HG02973 (cell line): ENCODE results near the gene C6orf136.
A peak's percentile ranks its signal among the peaks of the same experiment; 100 is the strongest.
"Not testable (repeated sequence)": the region's sequence is repeated elsewhere in the genome, so short reads cannot be mapped to it uniquely, and the experiment has no call there.

Experiments
- ATAC-seq: cut with Tn5 transposase; IDR thresholded peaks from one replicate; pipeline ENCODE4 v1.9.1; 2021; ENCODE audit warnings: moderate library complexity; ENCODE audit not compliant: unreplicated experiment

C6orf136 gene, protein sequence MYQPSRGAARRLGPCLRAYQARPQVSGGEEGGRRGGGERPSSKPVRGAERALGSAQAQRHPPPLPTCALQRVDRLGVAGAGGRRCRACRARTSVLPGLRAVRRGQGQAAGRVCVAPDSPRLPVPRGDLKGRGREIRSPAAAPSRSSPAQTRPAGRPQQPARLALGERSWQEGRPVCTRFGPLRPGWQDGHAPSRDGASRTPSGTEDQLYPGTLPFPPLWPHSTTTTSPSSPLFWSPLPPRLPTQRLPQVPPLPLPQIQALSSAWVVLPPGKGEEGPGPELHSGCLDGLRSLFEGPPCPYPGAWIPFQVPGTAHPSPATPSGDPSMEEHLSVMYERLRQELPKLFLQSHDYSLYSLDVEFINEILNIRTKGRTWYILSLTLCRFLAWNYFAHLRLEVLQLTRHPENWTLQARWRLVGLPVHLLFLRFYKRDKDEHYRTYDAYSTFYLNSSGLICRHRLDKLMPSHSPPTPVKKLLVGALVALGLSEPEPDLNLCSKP

DNA sequence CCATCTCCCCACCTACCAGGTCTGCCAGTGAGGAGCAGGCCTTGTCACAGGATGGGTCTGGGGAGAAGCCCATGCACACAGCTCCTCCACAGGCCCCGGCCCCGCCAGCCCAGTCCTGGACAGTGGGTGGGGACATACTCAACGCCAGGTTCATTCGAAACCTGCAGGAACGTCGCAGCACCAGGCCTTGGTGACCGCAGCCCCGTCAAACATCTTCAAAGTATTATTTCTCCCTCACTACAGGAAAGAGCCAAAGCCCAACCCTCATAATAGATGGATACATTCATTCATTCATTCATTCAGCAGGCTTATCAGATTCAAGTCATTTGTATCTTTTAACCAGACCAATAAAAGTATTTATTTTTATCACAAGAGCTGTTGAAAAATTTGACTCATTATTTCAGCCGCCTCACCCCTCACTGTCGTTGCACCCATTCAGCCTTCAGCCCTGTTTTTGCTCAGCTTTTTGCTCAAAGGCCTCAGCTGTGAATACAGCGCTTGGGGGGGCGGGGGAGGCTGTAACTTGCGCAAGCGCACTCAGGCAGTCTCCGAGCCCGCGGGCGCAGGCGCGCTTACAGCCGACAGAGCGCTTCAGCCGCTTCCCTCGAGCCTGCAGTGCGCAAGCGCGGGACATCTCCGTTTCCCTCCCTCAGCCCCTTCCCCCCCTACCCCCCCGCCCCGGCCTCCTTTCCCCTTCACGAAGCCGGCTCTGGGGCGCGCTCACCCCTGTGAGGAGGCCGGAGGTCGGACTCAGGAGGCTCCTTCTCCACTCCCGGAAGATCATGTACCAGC, at the start of gene C6orf136:
Gene C6orf136, plus strand, starts transcription at position 684 of the 792 bp plus-strand sequence. Its CDS starts 99 bp downstream, at position 783.
- peak; percentile 41 for ATAC-seq

DNA sequence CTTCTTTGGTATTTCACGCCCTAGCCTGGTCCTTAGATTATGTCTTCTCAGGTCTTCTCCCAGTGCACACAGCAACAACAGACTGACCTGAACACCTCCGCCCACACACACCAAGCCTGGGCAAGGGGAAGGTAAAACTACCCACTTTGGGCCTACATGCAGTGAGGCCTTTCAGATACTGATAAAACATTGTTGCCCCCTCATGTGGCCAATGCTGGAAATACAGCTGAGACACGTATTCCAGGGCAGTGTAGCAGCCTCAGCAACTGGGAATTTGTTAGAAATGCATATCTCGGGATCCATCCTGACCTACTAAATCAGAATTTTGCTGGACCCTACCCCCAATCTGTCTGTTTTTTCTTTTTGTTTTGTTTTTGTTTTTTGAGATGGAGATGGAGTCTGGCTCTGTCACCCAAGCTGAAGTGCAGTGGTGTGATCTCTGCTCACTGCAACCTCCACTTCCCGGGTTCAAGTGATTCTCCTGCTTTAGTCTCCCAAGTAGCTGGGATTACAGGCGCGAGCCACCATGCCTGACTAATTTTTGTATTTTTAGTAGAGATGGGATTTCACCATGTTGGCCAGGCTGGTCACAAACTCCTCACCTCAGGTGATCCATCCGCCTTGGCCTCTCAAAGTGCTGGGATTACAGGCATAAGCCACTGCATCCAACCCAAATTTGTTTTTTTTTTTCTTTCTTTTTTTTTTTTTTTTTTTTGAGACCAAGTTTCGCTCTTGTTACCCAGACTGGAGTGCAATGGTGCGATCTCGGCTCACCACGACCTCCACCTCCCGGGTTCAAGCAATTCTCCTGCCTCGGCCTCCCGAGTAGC, 49.4 kb upstream of the C6orf136 start:
- not testable (repeated sequence) for ATAC-seq

DNA sequence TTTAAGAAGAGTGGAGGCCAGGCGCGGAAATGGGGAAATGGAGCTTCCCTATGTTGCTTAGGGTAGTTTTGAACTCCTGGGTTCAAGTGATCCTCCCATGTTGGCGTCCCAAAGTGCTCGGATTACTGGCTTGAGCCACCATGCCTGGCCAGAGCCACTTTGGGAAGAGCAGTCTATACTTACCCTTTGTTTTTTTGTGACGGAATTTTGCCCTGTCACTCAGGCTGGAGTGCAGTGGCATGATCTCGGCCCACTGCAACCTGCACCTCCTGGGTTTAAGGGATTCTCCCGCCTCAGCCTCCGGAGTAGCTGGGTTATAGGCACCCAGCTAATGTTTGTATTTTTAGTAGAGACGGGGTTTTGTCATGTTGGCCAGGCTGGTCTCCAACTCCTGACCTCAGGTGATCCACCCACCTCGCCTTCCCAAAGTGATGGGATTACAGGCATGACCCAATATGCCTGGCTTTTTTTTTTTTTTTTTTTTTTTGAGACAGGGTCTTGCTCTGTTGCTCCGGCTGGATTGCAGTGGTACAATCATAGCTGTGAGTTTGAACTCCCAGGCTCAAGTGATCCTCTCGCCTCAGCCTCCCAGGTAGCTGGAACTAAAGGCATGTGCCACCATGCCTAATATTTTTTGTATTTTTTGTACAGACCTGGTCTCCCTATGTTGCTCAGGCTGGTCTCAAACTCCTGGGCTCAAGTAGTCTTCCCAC, 47.9 kb upstream of the C6orf136 start:
- no peak for ATAC-seq

DNA sequence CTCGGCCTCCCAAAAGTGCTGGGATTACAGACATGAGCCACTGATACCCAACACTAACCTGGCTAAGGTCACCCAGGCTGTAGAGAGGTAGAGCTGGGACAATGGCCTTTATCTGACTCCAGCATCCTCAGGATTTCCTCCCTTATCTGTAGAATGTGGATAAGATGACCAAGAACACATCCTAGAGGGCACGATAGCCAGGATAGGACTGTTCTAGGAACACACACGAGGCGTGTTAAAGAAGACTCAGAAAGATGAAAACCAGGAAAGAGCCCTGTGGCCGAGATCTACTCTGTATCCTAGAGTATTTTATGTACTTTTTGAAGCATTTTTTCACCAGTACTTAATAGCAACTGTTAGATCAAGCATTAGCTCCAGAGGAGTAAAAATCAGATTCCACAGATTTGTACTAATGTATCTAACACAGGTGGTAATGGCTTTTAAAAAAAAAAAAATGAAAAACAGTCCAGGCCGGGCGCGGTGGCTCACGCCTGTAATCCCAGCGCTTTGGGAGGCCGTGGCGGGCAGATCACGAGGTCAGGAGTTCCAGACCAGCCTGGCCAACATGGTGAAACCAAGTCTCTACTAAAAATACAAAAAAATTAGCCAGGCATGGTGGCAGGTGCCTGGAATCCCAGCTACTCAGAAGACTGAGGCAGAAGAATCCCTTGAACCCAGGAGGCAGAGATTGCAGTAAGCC, 47.2 kb upstream of the C6orf136 start:
- no peak for ATAC-seq

DNA sequence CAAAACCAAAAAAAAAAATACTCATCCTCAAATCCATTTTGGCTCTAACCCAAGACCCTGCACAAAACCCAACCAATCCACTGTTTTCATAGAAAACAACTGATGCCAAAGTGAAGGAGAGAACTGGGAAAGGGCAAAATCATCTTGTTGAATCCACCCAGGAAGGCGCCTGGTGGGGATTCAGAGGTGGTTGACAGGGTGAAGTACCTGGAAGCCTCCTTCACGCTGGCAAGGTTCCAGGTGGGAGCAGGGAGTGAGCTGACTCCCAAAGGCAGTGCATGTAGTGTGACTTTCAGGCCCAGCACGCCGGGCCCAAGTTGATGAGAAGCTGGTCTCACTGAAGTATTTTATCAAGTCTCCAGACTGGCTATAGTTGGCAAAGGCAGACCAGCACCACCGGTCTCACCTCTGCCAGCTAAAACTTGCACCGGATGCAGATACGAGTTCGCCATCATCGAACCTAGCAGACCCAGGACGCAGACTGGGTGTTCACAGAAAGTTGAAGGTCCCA, 46.4 kb upstream of the C6orf136 start:
- no peak for ATAC-seq

DNA sequence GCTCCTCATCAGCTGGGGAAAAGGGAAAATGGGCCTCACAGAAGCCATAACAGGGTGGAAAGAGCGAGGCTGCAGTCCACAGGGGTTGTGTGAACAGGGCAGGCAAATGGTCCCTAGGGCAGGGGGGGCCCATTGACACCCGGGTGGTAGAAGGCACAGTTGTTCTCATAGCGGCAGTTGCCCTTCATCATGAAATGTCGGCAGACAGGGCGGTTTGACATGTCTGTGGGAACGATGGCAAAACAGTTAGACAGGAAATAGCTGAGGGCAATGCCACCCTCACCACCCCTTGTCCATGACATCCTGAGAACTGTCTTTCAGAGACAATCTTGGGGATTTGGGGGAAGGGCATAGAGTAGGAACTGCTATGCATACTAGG, 45.5 kb upstream of the C6orf136 start:
- ATAC-seq = no peak

DNA sequence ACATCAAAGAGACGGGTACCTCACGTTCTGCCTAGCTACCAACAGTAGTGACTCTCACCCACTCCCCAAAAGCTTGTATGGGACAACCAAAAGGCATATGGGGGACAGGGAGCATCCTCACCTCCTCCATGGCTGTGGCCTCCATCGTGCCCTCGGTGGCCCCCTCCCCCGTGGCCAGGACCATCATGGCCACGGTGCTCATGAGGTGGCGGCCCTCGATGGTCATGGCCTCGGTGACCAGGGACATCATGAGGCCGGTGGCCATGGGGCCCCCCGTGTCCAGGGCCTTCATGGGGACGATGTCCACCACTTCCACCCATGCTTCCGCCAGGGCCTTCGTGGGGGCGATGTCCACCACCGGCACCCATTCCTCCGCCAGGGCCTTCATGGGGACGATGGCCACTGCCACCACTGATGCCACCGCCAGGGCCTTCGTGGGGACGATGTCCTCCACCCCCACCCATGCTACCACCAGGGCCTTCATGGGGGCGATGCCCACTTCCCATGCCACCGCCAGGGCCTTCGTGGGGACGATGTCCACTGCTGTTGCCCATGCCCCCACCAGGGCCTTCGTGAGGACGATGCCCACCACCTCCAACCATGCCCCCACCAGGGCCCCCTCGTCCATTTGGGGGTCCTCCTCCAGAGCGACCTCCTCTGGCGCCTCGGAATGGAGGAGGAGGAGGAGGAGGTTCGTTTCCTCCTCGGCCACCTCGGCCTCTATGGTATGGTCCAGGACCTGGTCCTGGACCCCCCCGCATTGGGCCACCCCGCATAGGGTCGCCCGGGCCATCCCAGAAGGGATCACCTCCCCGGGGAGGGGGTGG, 44.9 kb upstream of the C6orf136 start:
- ATAC-seq = no peak

DNA sequence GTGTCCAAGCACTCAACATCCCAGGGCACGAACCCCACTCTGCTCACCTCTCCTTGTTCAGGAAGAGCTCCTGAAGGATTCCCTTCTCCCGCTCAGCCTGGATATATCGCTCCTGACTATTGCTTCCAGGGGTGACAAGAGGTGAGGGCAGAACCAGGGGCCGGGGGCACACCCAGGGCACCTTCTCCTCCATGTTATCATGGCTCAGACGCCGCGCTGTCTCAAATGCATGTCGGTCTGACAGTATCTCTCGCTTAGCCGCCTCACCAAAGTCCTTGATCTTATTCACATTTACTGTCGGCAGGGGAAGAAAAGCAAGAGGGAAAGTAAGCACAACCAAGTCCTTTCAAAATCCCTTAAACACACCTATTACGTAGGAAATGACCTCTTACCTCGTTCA, 43.0 kb upstream of the C6orf136 start:
- no peak for ATAC-seq

DNA sequence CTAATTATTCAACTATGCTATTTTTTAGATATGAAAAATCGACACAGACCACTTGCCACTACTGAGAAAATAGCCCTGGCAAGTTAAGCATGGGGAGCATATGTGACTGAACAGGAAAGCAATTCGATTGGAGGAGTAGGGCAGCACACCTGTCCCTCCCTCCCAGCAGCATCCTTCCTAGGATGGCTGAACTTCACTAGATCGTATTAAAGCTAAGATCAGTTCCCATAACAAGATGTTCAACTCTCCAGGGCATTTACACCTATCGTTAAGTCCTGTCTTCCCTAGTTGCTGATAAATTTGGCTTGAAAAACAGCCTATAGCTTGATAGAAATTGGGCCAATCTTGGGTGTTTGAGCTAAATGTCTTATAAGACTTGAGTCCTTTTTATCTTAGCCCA, 36.9 kb upstream of the C6orf136 start:
- no peak for ATAC-seq

DNA sequence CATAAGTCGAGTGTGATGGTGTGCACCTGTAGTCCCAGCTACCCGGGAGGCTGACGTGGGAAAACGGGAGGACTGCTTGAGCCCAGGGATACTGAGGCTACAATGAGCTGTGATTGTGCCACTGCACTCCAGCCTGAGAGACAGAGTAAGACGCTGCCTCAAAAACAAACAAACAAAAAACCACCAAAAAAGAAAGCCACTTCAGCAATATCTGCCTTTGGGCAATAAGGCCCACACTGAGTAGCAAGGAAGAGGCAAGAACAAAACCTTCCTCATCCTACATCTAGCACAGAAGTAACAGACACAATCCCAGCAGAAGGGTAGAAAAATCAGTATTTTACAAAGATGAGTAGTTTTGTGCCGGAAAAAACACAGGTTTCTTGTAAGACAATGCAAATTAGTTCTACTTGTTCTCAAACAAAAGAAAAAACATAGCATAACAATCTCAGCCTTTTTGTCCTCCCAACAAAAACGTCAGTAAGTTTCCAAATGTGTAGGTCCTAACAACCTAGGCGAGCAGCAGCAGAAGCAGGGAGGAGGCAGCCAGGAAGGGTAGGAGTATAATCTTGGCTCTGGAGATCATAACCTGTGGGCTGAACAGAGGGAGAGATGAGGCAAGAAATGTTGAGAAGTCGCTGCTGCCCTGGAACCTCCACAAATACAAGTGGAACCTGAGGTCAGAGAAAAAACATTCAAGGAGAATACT, 35.6 kb upstream of the C6orf136 start:
- ATAC-seq = no peak

DNA sequence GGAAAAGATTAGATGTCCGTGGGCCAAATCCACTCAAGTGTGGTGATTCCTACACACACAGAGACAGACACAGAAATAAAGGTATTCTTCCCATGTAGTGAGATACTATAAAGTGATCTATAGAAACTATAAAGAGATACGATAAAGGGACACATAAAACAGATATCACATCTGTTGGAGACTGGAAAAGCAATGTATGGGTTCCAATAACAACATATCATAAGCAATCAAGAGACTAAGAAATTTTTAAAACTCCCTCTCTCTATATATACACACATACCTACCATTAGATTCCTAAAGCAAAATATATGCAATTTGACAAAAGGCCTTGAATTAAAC, 35.1 kb upstream of the C6orf136 start:
- no peak for ATAC-seq

DNA sequence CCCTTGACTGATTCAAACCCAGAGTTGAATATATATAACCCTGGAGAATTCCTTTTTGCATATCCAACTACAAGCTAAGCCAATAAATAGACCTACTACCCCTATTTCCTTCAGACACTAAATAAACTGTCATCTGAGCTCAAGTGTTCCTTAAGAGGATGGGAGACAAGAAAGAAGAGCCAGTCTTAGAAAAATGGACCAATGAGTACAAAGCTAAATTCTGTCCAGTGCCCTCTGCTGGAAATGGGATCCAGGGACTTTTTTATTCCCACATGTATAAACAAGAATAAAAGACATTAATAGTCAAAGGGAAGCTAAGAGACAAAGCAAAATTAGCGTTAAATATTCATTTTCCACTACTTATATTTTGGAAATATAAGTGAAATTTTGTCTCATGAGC, 34.7 kb upstream of the C6orf136 start:
- no peak for ATAC-seq

DNA sequence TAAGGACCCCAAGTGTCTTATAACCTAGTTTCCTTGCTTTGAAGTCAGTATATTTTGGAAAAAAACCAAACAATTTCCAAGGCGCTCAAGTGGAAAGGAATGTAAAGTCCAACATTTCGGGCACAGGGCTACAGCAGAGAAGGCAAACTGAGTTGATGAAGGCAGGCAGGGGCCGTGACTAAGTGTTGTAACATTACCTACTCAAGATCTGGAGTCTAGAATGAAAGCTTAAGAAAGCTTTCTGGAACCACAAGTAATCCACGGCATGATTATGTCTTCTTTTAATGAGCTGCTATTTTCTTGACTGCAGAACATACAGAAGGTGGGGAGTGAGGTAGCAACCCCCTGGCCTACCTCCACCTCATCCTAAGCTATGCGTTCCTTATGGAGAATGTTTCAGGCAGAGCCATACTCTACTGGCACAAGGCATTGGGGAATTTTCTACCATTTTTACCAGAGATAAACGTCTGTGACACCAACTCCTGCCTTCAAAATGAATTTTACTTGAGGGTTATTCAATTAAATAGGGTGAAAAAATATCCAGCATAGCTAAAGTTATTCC, 34.2 kb upstream of the C6orf136 start:
- no peak for ATAC-seq

DNA sequence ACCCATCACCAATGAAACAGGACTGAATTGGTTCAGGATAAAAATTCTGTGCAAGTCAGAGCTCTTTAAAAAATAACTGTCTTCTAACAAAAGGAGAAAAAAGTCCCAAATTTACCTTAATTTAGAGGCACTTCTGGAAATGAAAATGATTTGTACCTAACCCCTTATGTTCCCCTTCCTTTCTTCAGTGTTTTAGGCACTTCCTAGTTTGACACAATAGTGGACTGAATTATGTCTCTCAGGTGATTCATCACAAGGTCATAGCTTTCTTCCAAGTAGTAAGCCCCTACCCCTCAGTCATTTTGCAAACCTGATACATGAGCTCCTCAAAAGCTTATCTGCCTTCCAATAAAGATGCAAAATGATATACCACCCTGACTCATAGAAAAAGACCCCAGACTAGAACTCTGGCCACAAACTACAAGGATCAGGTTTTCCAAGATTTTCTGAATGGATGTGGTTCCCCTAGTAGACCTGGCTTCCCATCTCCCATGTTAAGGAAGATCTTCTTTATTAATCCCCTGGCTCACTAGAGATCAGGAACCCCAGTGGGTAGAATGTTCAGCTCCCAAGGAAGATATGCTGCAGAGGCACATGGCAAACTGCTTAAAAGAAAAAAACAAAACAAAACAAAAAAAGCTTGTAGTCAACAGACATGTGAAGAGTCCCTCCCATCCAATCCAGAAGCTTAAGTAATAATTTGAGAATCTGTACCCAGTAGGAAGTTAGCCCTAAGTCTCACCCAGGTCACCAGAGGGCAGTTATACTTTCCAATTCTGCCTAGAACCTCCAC, 33.5 kb upstream of the C6orf136 start:
- no peak for ATAC-seq

DNA sequence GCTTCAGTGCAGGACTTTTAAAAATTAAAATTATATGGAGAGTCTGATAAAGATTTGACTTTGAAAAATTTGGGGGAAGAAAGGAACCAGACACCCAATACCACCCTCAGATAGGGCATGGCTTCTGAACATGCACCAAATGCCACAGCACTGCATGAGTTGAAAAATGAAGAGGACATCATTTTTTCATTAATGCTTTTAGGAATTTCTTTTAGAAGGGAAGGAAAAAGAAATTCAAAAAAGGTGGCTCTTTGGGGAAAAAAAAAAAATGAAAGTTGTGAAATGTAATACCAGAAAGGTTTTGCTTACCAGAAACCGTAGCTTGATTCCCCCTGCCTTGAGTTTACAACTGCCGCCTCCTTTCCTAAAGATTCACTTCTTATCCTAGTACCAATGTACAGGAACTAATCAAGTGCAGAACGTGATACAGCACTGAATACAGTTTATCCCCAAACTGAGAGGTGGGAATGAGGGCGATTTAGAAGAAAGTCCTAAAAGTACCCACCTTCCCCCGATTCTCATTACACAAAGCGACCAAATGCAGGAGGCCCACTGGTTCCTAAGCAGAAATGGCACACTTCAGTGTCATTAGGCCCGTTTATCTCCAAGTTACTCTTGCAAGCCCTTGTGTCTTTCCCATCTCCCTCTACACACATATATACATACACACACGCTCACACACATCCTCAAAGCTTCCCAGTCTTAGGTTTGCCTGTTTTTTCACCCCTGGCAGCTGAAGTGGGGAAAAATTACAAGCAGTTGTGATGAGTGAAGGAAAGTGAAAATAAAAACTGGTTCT, 32.7 kb upstream of the C6orf136 start:
- ATAC-seq = no peak

DNA sequence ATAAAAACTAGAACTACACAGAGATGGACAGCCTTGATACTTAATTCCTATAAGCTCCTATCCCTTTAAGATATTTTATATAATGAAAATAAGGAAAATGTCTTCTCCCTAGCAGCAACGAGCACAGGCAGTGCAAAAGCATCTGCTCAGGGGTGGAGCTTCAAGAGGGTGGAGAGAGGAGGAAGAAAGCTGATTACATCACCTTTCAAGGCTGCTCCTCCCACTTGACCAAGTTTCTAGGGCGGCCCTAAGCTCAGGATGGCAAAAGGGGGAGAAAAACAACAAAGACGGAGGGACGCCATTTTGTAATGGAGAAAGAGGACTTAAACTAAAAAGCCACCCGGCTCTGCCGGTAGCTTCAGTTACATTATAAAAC, 32.1 kb upstream of the C6orf136 start:
- peak; percentile 36 for ATAC-seq
